Loucy (cell line): ENCODE measurements around the gene GTF2A1.

ENCODE experiments used
- CTCF ChIP-seq: fragments of 200-600 bp; sonication (generic); conservative IDR thresholded peaks from 2 replicates; pipeline ENCODE4 v1.5.1; 2014; ENCODE audit warnings: mild to moderate bottlenecking, antibody characterized with exemption, low read length
- EZH2phosphoT487 ChIP-seq: fragments of 200-600 bp; IDR thresholded peaks from 2 replicates; pipeline ENCODE4 v1.6.1; 2018; ENCODE audit warnings: antibody characterized with exemption, mild to moderate bottlenecking, moderate library complexity, borderline replicate concordance

- no peak for TF ChIP-seq CTCF
- no peak for TF ChIP-seq EZH2phosphoT487
Measured at GRCh38 chr14:81166121-81166520, 54.6 kb downstream of the GTF2A1 start.
